SU-DHL-6 (cell line): Measurements from ENCODE around the gene H2BK1.

ENCODE experiments used
- H2AFZ ChIP-seq: fragments of 200-600 bp; sonication (generic); 2 replicates; pipeline ENCODE4 v1.6.1; 2014; ENCODE audit warnings: low read depth, mild to moderate bottlenecking, moderate library complexity, mixed read lengths, antibody characterized with exemption, low read length; ENCODE audit not compliant: severe bottlenecking
- H3F3A ChIP-seq: fragments of 200-600 bp; shearing (Covaris generic); 2 replicates; pipeline ENCODE4 v1.6.0; 2016; ENCODE audit warnings: antibody characterized with exemption, mild to moderate bottlenecking; ENCODE audit not compliant: insufficient read depth
- H3K27ac ChIP-seq: fragments of 200-600 bp; sonication (generic); 2 replicates; pipeline ENCODE4 v1.5.1; 2016; ENCODE audit warnings: low read depth, mild to moderate bottlenecking, low read length, moderate library complexity, mixed read lengths
- H3K27me3 ChIP-seq: fragments of 200-600 bp; sonication (generic), shearing (Covaris generic); 2 replicates; pipeline ENCODE4 v1.6.0; 2014; ENCODE audit warnings: mild to moderate bottlenecking, low read length
- H3K36me3 ChIP-seq: fragments of 200-600 bp; sonication (generic); 2 replicates; pipeline ENCODE4 v1.6.1; 2014; ENCODE audit warnings: mild to moderate bottlenecking, low read length, mixed read lengths
- H3K4me2 ChIP-seq: fragments of 300-600, 200-600 bp; shearing (Covaris generic), sonication (generic); 2 replicates; pipeline ENCODE4 v1.6.0; 2014; ENCODE audit warnings: low read length, low read depth, mild to moderate bottlenecking; ENCODE audit not compliant: poor library complexity, severe bottlenecking
- H3K4me3 ChIP-seq: fragments of 200-600 bp; sonication (generic); 2 replicates; pipeline ENCODE4 v1.5.1; 2014; ENCODE audit warnings: antibody characterized with exemption, low read length, mild to moderate bottlenecking, mixed read lengths; ENCODE audit not compliant: insufficient read depth, poor library complexity, severe bottlenecking
- H3K79me2 ChIP-seq: fragments of 200-600 bp; sonication (generic); 2 replicates; pipeline ENCODE4 v1.6.1; 2014; ENCODE audit warnings: mild to moderate bottlenecking, low read length, moderate library complexity; ENCODE audit not compliant: insufficient read depth
- H3K9ac ChIP-seq: fragments of 200-600 bp; sonication (generic); 2 replicates; pipeline ENCODE4 v1.7.0; 2014; ENCODE audit warnings: mild to moderate bottlenecking, low read length
- H3K9me2 ChIP-seq: fragments of 200-600 bp; sonication (generic); replicated peaks from 2 replicates; pipeline ENCODE4 v1.6.1; 2014; ENCODE audit warnings: low read length; ENCODE audit not compliant: insufficient read depth
- H3K9me3 ChIP-seq: fragments of 200-600 bp; sonication (generic); 2 replicates; pipeline ENCODE4 v1.6.1; 2014; ENCODE audit warnings: low read length, mixed read lengths; ENCODE audit not compliant: insufficient read depth
- H4K20me1 ChIP-seq: fragments of 200-600 bp; sonication (generic); 2 replicates; pipeline ENCODE4 v1.6.1; 2014; ENCODE audit warnings: low read depth, mild to moderate bottlenecking, antibody characterized with exemption, low read length, moderate library complexity, mixed read lengths
- CTCF ChIP-seq: fragments of 200-600 bp; sonication (generic); IDR thresholded peaks from one replicate; pipeline ENCODE4 v1.5.1; 2017; ENCODE audit warnings: antibody characterized with exemption, mild to moderate bottlenecking, low read length, moderate library complexity; ENCODE audit not compliant: insufficient read depth, poor library complexity, severe bottlenecking
- EZH2phosphoT487 ChIP-seq: fragments of 200-600 bp; sonication (generic), shearing (Covaris generic); conservative IDR thresholded peaks from 2 replicates; pipeline ENCODE4 v1.6.1; 2018; ENCODE audit warnings: mild to moderate bottlenecking, antibody characterized with exemption, low read length, moderate library complexity, mixed read lengths

H2BK1 gene

GRCh38 chr7:151240942-151241754 is 30.9 kb upstream of the H2BK1 start:
- no peaks in the 10 kb centered on the region for H3K27me3 ChIP-seq
- H3F3A ChIP-seq = no peaks in the 10 kb centered on the region
- no peaks in the 10 kb centered on the region for H3K9me2 ChIP-seq
- H3K4me3 ChIP-seq = no peak overlapping the region
- no peak overlapping the region for H3K9ac ChIP-seq
- no peak overlapping the region for H3K27ac ChIP-seq
- no peaks in the 10 kb centered on the region for H3K9me3 ChIP-seq
- no peak for TF ChIP-seq CTCF
- no peak for TF ChIP-seq EZH2phosphoT487
- no peaks in the 10 kb centered on the region for H3K79me2 ChIP-seq
- H3K36me3 ChIP-seq = no peaks in the 10 kb centered on the region
- no peak overlapping the region for H3K4me2 ChIP-seq
- no peak overlapping the region for H2AFZ ChIP-seq
- H4K20me1 ChIP-seq = no peaks in the 10 kb centered on the region

GRCh38 chr7:151240536-151240935 is 30.2 kb upstream of the H2BK1 start:
- TF ChIP-seq CTCF (no peak), EZH2phosphoT487 (no peak)
- no peaks in the 10 kb centered on the region for H3K79me2 ChIP-seq
- H3K9ac ChIP-seq = no peak overlapping the region
- no peaks in the 10 kb centered on the region for H3K36me3 ChIP-seq
- no peaks in the 10 kb centered on the region for H3K9me3 ChIP-seq
- H2AFZ ChIP-seq = no peak overlapping the region
- no peaks in the 10 kb centered on the region for H3K27me3 ChIP-seq
- no peaks in the 10 kb centered on the region for H4K20me1 ChIP-seq
- H3K27ac ChIP-seq = no peak overlapping the region
- H3K4me2 ChIP-seq = no peak overlapping the region
- no peaks in the 10 kb centered on the region for H3F3A ChIP-seq
- H3K4me3 ChIP-seq = no peak overlapping the region
- no peaks in the 10 kb centered on the region for H3K9me2 ChIP-seq

GRCh38 chr7:151239837-151240459 is 29.7 kb upstream of the H2BK1 start:
- no peaks in the 10 kb centered on the region for H3K36me3 ChIP-seq
- H4K20me1 ChIP-seq = no peaks in the 10 kb centered on the region

More at GRCh38 chr7:151239837-151240459, 29.7 kb upstream of the H2BK1 start:
- Histone ChIP-seq H3K27me3 (no peaks in the 10 kb centered on the region), H3K79me2 (no peaks in the 10 kb centered on the region), H3K27ac (no peak overlapping the region), H3K9me3 (no peaks in the 10 kb centered on the region), H3K9ac (no peak overlapping the region), H3K9me2 (no peaks in the 10 kb centered on the region), H3K4me2 (no peak overlapping the region), H3F3A (no peaks in the 10 kb centered on the region), H2AFZ (no peak overlapping the region), H3K4me3 (no peak overlapping the region)
- TF ChIP-seq CTCF (no peak), EZH2phosphoT487 (no peak)
